PC-3 (cell line): ENCODE data around the gene HLTF. TPM values are rescaled to one million over a fixed set of nuclear protein-coding genes. Genes with fewer than 3 reads are reported as not detected.

Experiments used
- ATAC-seq: fragments of 200-7000 bp; cut with Tn5 transposase; 2 replicates; pipeline ENCODE4 v1.9.1; 2020; ENCODE audit warnings: mild to moderate bottlenecking, moderate library complexity
- BruUV-seq: library from RNA; stranded (reverse); fragments of 400-500 nt; replicated peaks from 2 replicates; lab custom pipeline; 2021; lab: Mats Ljungman, UMichigan
- CTCF ChIA-PET: fragments of 300-600 bp; sonication (Branson Sonifier 250); formaldehyde crosslinking; loops from one replicate; lab custom pipeline; 2022; ENCODE audit warnings: antibody characterized with exemption; lab: Charles Lee
- POLR2A ChIA-PET: fragments of 300-600 bp; sonication (Branson Sonifier 250); formaldehyde crosslinking; loops from one replicate; lab custom pipeline; 2022; ENCODE audit warnings: antibody characterized with exemption; ENCODE audit not compliant: unreplicated experiment; lab: Charles Lee
- DNase-seq: peaks from one replicate; pipeline ENCODE4 v3.0.0-alpha.2; 2015
- H2AFZ ChIP-seq: fragments of 300-600 bp; sonication (generic); 2 replicates; pipeline ENCODE4 v1.6.0; 2016; ENCODE audit warnings: antibody characterized with exemption, low read length
- H3F3A ChIP-seq: fragments of 300-600 bp; sonication (generic); one replicate; pipeline ENCODE4 v1.6.0; 2017; ENCODE audit warnings: antibody characterized with exemption, low read length, control low read depth, mild to moderate bottlenecking; ENCODE audit not compliant: unreplicated experiment
- H3K27ac ChIP-seq: fragments of 300-600 bp; sonication (generic); 2 replicates; pipeline ENCODE4 v1.5.1; 2016; ENCODE audit warnings: mild to moderate bottlenecking, low read length
- H3K27me3 ChIP-seq: fragments of 300-600 bp; sonication (generic); 2 replicates; pipeline ENCODE4 v1.6.1; 2016; ENCODE audit warnings: low read length, mixed read lengths
- H3K36me3 ChIP-seq: fragments of 300-600 bp; sonication (generic); 2 replicates; pipeline ENCODE4 v1.6.1; 2016; ENCODE audit warnings: low read depth, mixed run types, low read length, mixed read lengths
- H3K4me1 ChIP-seq: fragments of 300-600 bp; sonication (generic); 2 replicates; pipeline ENCODE4 v1.5.1; 2016; ENCODE audit warnings: low read length; ENCODE audit not compliant: insufficient read depth
- H3K4me2 ChIP-seq: fragments of 300-600 bp; sonication (generic); 2 replicates; pipeline ENCODE4 v1.6.0; 2016; ENCODE audit warnings: low read length
- H3K4me3 ChIP-seq: fragments of 300-600 bp; sonication (generic); 2 replicates; pipeline ENCODE4 v1.5.1; 2016; ENCODE audit warnings: mild to moderate bottlenecking, low read length, mixed read lengths
- H3K79me2 ChIP-seq: fragments of 300-600 bp; sonication (generic); 2 replicates; pipeline ENCODE4 v1.6.1; 2017; ENCODE audit warnings: low read length, mixed read lengths
- H3K9ac ChIP-seq: fragments of 300-600 bp; sonication (generic); 2 replicates; pipeline ENCODE4 v1.6.0; 2016; ENCODE audit warnings: mild to moderate bottlenecking, low read length
- H3K9me2 ChIP-seq: fragments of 300-600 bp; sonication (generic); replicated peaks from 2 replicates; pipeline ENCODE4 v1.6.1; 2016; ENCODE audit warnings: mixed run types, low read length, mixed read lengths
- H3K9me3 ChIP-seq: fragments of 300-600 bp; sonication (generic); 2 replicates; pipeline ENCODE4 v1.6.1; 2016; ENCODE audit warnings: low read length, mixed read lengths
- H4K20me1 ChIP-seq: fragments of 300-600 bp; sonication (generic); 2 replicates; pipeline ENCODE4 v1.6.1; 2016; ENCODE audit warnings: low read length, mixed read lengths
- CTCF ChIP-seq: fragments of 300-600 bp; sonication (generic); conservative IDR thresholded peaks from 2 replicates; pipeline ENCODE4 v1.5.1; 2017; ENCODE audit warnings: antibody characterized with exemption, low read depth, mild to moderate bottlenecking, low read length
- EZH2 ChIP-seq: fragments of 300-600 bp; sonication (generic); IDR thresholded peaks from one replicate; pipeline ENCODE4 v1.6.1; 2017; ENCODE audit warnings: antibody characterized with exemption, mild to moderate bottlenecking, low read length; ENCODE audit not compliant: unreplicated experiment
- EZH2phosphoT487 ChIP-seq: fragments of 300-600 bp; sonication (generic); IDR thresholded peaks from 2 replicates; pipeline ENCODE4 v1.6.1; 2018; ENCODE audit warnings: mild to moderate bottlenecking, antibody characterized with exemption, low read length, borderline replicate concordance
- intact Hi-C: fragments of 100-400 bp; cut with micrococcal nuclease; formaldehyde crosslinking; loops from 2 replicates; pipeline ENCODE4 v1.9.0; 2023
- total RNA-seq: library from RNA; depleted of rRNA; stranded (reverse); fragments of >200 nt; gene quantifications from 2 replicates; pipeline ENCODE4 v1.2.3, GENCODE V29; 2014

HLTF gene
- total RNA-seq, 1 experiment from 2014 or later: 43.3 TPM

GRCh38 chr3:149026718-149027117 is 59.6 kb downstream of the HLTF start:
- H3K9ac ChIP-seq: no peak overlapping the region
- intact Hi-C loops: no loop called here
- H3K79me2 ChIP-seq: no peaks in the 10 kb centered on the region
- ChIA-PET CTCF (no interaction called here), POLR2A (no interaction called here)
- H3K9me2 ChIP-seq: no peaks in the 10 kb centered on the region
- H3K36me3 ChIP-seq: peaks cover 37% of the 10 kb centered on the region
- TF ChIP-seq EZH2 (no peak), EZH2phosphoT487 (no peak), CTCF (no peak)
- H3K27ac ChIP-seq: no peak overlapping the region
- no peak overlapping the region for H3K4me2 ChIP-seq
- no peaks in the 10 kb centered on the region for H3F3A ChIP-seq
- no TSS peak for BruUV-seq
- no peak overlapping the region for H3K4me3 ChIP-seq
- no peaks in the 10 kb centered on the region for H4K20me1 ChIP-seq
- no peak for ATAC-seq
- H3K27me3 ChIP-seq: no peaks in the 10 kb centered on the region
- DNase-seq: no peak
- no peak overlapping the region for H2AFZ ChIP-seq
- no peaks in the 10 kb centered on the region for H3K4me1 ChIP-seq
- no peaks in the 10 kb centered on the region for H3K9me3 ChIP-seq

- Histone ChIP-seq H3F3A (no peaks in the 10 kb centered on the region), H3K36me3 (peaks cover 22% of the 10 kb centered on the region), H3K9ac (no peak overlapping the region), H3K9me2 (no peaks in the 10 kb centered on the region), H3K4me1 (no peaks in the 10 kb centered on the region), H2AFZ (no peak overlapping the region), H3K4me3 (no peak overlapping the region), H3K27me3 (no peaks in the 10 kb centered on the region), H3K79me2 (no peaks in the 10 kb centered on the region), H3K27ac (no peak overlapping the region), H3K4me2 (no peak overlapping the region), H4K20me1 (no peaks in the 10 kb centered on the region), H3K9me3 (no peaks in the 10 kb centered on the region)
- TF ChIP-seq EZH2 (no peak), EZH2phosphoT487 (no peak)
- peak; percentile 53 for ATAC-seq
- intact Hi-C loops: no loop called here
- DNase-seq: peak; percentile 52
- ChIA-PET POLR2A (no interaction called here), CTCF (no interaction called here)
- no TSS peak for BruUV-seq
Measured at GRCh38 chr3:149023951-149024350, 62.4 kb downstream of the HLTF start.

- Histone ChIP-seq H3K79me2 (no peaks in the 10 kb centered on the region), H3K36me3 (peaks cover 14% of the 10 kb centered on the region), H3K9ac (no peak overlapping the region), H2AFZ (no peak overlapping the region), H3K27ac (no peak overlapping the region), H3K27me3 (no peaks in the 10 kb centered on the region), H3K4me2 (no peak overlapping the region), H3K9me3 (no peaks in the 10 kb centered on the region), H3K9me2 (no peaks in the 10 kb centered on the region), H3F3A (no peaks in the 10 kb centered on the region), H3K4me3 (no peak overlapping the region), H4K20me1 (no peaks in the 10 kb centered on the region), H3K4me1 (peaks cover 4% of the 10 kb centered on the region; the same call in 1 of the 2 replicates)
- ChIA-PET POLR2A (no interaction called here), CTCF (no interaction called here)
- DNase-seq (no peak), ATAC-seq (no peak)
- TF ChIP-seq EZH2phosphoT487 (no peak), EZH2 (no peak), CTCF (no peak)
- BruUV-seq: no TSS peak
- intact Hi-C loops: no loop called here
Measured at GRCh38 chr3:149021830-149022229, 64.5 kb downstream of the HLTF start.
